ENCODE results near the gene NPAS3. TPM values are rescaled to one million over a fixed set of nuclear protein-coding genes. Genes with fewer than 3 reads are reported as not detected.

NPAS3 gene
- total RNA-seq, 1 donor = 0.36 TPM

DNA sequence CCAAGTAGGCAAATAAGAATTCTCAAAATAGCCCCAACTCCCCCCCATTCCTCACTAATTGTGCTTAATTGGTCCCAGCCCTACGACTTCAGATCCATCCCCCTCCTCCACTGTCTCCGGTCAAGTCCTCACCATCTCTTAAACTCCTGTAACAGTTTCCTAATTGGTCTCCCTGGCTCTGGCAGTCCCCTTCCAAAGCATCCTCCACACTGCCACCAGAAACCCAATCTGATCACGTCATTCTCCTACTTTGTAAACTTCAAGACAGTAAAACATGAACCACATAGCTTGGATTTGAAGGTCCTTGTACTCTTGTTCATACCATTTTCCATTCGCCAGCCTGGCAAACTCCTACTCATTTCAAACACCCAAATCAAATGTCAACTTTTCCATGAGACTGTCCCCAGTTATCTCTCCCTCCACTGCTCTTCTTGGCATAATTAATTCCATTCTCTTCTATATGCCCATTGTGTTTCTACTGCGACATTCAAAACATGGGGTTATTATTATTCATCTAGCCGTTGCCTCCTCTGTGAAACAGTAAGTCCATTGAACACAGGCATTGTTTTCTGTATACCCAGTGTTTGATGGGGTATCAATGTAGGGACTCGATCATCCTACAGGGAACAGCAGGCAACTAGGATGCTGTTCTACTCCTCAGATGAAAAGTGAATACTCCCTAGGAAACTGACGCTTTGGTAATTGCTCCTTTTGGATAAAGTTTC lies 907.6 kb downstream of the NPAS3 start:
- no peak overlapping the region for H3K4me3 ChIP-seq (ENCODE audit: low read depth, low read length)
- TF ChIP-seq, protein P1, sequence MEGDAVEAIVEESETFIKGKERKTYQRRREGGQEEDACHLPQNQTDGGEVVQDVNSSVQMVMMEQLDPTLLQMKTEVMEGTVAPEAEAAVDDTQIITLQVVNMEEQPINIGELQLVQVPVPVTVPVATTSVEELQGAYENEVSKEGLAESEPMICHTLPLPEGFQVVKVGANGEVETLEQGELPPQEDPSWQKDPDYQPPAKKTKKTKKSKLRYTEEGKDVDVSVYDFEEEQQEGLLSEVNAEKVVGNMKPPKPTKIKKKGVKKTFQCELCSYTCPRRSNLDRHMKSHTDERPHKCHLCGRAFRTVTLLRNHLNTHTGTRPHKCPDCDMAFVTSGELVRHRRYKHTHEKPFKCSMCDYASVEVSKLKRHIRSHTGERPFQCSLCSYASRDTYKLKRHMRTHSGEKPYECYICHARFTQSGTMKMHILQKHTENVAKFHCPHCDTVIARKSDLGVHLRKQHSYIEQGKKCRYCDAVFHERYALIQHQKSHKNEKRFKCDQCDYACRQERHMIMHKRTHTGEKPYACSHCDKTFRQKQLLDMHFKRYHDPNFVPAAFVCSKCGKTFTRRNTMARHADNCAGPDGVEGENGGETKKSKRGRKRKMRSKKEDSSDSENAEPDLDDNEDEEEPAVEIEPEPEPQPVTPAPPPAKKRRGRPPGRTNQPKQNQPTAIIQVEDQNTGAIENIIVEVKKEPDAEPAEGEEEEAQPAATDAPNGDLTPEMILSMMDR (IDR thresholded peaks at IDR 0.05; ENCODE audit: insufficient read depth, low read length) = no peak
- DNase-seq (ENCODE audit: low read depth) = no peak

DNA sequence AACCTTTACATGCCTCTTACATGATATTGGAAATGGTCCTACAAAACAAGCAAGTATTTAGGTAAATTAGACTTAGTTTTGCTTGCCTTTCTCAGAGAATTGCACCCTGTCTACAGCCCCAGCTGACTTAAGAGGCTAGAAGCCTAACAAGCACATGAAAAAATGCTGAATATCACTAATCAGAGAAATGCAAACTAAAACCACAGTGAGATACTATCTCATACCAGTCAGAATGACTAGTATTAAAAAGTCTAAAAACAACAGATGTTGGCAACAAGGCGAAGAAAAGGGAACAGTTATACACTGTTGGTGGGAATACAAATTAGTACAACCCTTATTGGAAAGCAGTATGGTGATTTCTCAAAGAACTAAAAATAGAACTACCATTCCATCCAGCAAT lies 908.4 kb downstream of the NPAS3 start:
- peak; percentile 6 for DNase-seq (ENCODE audit: low read depth)
- H3K4me3 ChIP-seq (ENCODE audit: low read depth, low read length) = no peak overlapping the region
- TF ChIP-seq, protein P1 (IDR thresholded peaks at IDR 0.05; ENCODE audit: insufficient read depth, low read length) = no peak

DNA sequence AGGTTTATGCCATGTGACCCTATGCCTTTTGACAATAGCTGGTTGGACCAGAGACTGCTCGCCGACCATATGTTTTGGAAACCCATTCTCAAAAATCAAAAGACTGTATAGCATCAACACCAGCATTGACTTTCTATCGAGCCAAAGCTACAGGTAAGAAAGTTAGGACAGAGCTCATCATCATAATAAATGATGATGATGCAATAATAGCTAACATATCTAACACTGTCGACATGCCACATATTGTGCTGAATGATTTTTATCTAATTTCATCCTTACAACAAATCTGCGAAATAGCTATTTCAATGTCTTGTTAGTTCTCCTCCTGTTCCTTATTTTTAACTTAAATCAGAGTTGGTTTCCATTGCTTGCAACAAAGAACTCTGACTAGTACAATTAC lies 909.3 kb downstream of the NPAS3 start:
- TF ChIP-seq, protein P1 (IDR thresholded peaks at IDR 0.05; ENCODE audit: insufficient read depth, low read length) = no peak
- no peak overlapping the region for H3K4me3 ChIP-seq (ENCODE audit: low read depth, low read length)
- no peak for DNase-seq (ENCODE audit: low read depth)

DNA sequence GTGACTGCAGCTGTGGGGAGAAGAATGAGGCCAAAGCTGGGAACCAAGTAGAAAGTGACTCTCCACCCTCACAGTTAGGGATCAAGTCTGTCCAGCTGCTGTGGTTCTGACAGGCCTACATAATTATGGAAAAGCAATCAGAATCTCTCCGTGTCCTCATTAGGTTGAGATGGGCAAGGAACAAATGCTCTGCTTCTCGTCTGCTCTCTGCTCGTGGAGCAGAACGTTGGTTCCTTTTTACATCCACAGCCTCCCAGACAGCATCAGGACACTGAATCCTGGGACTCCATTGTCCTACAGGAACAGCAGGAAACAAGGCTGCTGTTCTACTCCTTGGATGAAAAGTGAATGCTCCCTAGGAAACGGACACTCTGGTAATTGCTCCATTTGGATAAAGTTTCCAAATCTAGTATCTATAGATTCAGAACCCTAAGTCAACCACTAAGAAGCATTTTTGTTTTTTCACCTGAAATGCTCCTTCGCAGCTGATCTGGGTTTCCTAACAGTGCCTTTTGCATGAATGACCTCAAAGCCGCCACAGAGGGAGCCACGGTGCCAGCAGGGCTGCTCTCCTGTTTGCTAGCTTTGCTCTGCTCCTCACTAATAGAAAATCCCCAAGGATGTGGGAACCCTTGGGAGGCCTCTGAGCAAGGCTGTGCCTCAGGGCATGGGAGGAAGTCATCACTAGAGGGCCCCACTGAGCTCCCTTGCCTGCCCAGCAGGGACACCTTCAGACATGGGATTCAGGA lies 910.2 kb downstream of the NPAS3 start:
- TF ChIP-seq, protein P1 (IDR thresholded peaks at IDR 0.05; ENCODE audit: insufficient read depth, low read length) = peak; percentile 58
- peak; percentile 37 for DNase-seq (ENCODE audit: low read depth)
- no peak overlapping the region for H3K4me3 ChIP-seq (ENCODE audit: low read depth, low read length)

DNA sequence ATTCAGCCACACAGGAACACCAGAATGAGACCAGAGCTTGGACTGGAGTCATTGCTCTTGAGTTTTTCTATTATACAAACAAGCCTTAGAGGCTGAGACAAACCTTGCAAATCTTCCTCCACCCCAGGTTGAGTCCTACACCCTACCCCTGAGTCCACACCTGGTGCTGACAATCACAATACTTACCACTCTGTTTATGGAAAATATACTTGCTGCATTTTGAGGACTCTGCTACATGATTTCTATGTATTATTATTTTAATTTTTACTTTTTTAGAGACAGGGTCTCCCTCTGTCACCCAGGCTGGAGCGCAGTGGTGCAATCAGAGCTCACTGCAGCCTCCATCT lies 910.7 kb downstream of the NPAS3 start:
- TF ChIP-seq, protein P1 (IDR thresholded peaks at IDR 0.05; ENCODE audit: insufficient read depth, low read length) = no peak
- no peak overlapping the region for H3K4me3 ChIP-seq (ENCODE audit: low read depth, low read length)
- no peak for DNase-seq (ENCODE audit: low read depth)

DNA sequence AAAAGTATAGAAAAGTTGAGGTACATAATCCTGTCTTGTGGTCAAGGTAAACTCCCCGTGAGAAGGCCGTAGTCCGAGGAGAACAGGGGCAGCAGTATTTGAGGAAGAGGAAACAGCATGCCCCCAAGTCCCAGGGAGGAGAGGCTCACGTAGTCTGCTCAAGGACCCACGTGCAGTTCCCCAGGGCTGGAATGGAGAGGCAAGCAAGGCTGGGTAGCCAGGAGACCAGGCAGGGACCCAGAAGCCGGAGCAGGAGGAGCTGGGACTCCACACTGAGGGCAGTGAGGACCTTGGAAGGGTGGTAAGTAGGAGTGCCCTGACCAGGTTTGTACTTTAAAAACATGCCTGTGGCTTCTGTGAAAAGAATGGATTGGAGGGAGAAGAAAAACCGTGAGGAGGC lies 912.1 kb downstream of the NPAS3 start:
- H3K4me3 ChIP-seq (ENCODE audit: low read depth, low read length) = no peak overlapping the region
- DNase-seq (ENCODE audit: low read depth) = no peak
- TF ChIP-seq, protein P1 (IDR thresholded peaks at IDR 0.05; ENCODE audit: insufficient read depth, low read length) = no peak
